GM18505 (cell line): ENCODE data around the gene MARVELD1.

Source experiments
- ATAC-seq: cut with Tn5 transposase; IDR thresholded peaks from one replicate; pipeline ENCODE4 v1.9.1; 2021; ENCODE audit not compliant: unreplicated experiment
- POLR2A ChIP-seq: IDR thresholded peaks from 4 replicates; pipeline ENCODE4 v1.6.1; 2011; ENCODE audit warnings: borderline replicate concordance; ENCODE audit not compliant: insufficient read depth, insufficient read length; ENCODE audit errors: extremely low read depth

Gene MARVELD1

GRCh38 chr10:97743169-97743943 is 29.8 kb downstream of the MARVELD1 start:
- ATAC-seq, result no peak
- no peak for TF ChIP-seq POLR2A

GRCh38 chr10:97744405-97745035 is 31.0 kb downstream of the MARVELD1 start:
- TF ChIP-seq POLR2A, result no peak
- no peak for ATAC-seq

DNA sequence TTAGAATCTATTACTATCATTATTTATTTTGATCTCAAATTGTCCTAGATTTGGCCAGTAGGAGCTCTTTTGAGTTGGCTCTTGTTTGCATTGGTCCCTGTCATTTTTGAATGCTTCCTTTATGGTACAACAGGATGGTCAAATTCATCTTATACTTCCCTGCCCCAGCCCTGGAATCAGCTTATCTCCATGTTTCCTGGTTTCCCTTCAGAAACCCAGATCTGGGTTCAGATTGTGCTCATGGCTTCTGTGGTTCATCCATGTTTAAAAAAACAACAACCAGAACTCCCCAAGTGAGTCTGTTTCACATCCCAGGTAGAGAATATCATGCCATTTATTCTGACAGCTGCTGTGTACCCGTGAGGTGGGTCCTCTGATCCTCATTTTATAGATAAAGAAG is 34.0 kb downstream of the MARVELD1 start:
- TF ChIP-seq POLR2A, result no peak
- no peak for ATAC-seq

GRCh38 chr10:97748116-97748515 is 34.6 kb downstream of the MARVELD1 start:
- no peak for TF ChIP-seq POLR2A
- ATAC-seq, result no peak

GRCh38 chr10:97752956-97753355 is 39.4 kb downstream of the MARVELD1 start:
- TF ChIP-seq POLR2A, result no peak
- no peak for ATAC-seq

DNA sequence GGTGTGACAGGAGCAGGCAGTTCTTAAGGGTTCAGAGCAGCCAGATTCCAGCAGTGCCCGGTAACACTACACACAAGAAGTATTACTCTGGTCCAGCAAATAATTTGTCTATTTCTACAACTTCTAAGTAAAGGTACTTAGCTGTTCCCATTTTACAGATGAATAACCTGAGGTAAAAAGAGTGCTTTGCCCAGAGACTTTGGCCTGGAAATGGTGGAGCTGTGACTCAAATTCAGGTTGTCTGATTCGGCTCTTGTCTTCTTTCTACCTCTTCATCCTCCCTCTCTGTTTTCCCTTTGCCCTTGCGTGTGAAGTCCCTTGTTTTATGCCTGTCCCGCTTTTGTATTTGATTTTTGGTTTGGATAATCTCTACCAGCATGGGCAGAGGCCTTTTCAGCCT is 41.2 kb downstream of the MARVELD1 start:
- ATAC-seq, result no peak
- TF ChIP-seq POLR2A, result no peak

DNA sequence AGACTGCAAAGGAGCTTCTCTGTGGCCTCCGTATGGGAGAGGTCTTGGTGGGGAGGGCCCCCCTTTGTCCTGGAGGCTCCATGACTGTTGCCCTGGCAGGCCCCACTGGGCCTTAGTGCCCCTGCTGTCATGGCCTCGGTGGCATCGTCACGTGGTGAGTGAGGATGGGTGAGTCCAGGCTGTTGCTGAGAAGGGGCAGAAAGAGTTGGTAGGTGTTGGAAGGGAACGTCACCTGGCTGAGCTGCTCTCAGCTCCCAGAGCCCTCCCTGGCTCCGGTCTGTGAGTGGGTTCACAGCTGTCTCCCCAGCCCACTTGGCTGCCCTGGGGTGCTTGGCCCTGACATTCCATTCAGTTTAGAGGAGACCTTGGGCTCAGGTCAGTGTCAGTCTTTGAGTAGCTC is 42.2 kb downstream of the MARVELD1 start:
- ATAC-seq, result no peak
- no peak for TF ChIP-seq POLR2A

GRCh38 chr10:97757471-97757870 is 43.9 kb downstream of the MARVELD1 start:
- TF ChIP-seq POLR2A, result no peak
- ATAC-seq, result no peak

DNA sequence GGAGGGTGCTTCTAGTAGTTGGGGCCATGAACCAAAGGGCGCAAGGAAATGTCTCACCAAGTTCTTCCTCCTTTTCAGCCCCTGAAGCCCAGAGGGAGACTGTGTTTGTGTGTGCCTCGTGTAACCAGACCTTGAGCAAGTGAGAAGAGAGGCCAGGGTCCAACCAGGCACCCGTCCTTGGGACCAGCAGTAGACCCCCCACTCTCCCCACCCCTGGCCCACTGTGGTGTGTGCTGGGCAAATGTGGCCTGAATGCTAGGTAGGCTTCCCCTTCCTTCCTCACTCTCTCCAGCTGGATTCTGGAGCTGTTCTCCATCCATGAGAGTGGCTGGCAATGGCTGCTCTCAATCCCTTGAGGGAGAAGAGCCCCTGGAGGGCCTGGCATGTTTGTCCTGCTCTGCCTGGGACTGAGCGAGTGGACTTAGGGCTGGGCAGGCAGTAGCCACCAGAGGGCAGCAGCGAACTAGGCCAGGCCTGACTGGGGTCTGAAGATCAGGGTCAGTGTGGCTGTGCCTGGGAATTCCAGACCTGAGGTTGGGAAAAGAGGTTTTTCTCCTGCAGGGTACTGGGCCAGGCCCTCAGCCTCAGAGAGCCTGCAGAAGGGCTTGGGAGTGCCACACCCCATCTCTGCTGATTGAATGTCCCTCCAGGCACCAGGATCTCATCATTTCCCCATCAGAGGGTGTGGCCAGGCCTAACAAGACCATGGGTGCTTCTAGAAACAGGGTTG is 45.8 kb downstream of the MARVELD1 start:
- no peak for TF ChIP-seq POLR2A
- no peak for ATAC-seq

GRCh38 chr10:97759946-97760345 is 46.4 kb downstream of the MARVELD1 start:
- no peak for ATAC-seq
- TF ChIP-seq POLR2A, result no peak

- no peak for ATAC-seq
- TF ChIP-seq POLR2A, result no peak
Measured at GRCh38 chr10:97760461-97761257, 47.1 kb downstream of the MARVELD1 start.

- TF ChIP-seq POLR2A, result no peak
- ATAC-seq, result no peak
Measured at GRCh38 chr10:97761331-97761865, 47.9 kb downstream of the MARVELD1 start.

GRCh38 chr10:97762056-97762455 is 48.5 kb downstream of the MARVELD1 start:
- no peak for ATAC-seq
- no peak for TF ChIP-seq POLR2A
